DND-41 (cell line): Measurements from ENCODE around the gene C14orf180.

Source experiments
- ATAC-seq: fragments of 200-7000 bp; cut with Tn5 transposase; 3 replicates; pipeline ENCODE4 v1.9.1; 2021; ENCODE audit warnings: low read depth; ENCODE audit not compliant: insufficient read depth
- DNase-seq: peaks from one replicate; pipeline ENCODE4 v3.0.0-alpha.2; 2020
- H2AFZ ChIP-seq: 2 replicates; pipeline ENCODE4 v1.6.0; 2012; ENCODE audit warnings: low read depth, low read length
- H3K27ac ChIP-seq: 2 replicates; pipeline ENCODE4 v1.5.1; 2012; ENCODE audit warnings: low read length, inconsistent platforms
- H3K27me3 ChIP-seq: fragments of 200-600 bp; sonication (generic); 2 replicates; pipeline ENCODE4 v1.6.0; 2012; ENCODE audit warnings: low read length, mild to moderate bottlenecking, inconsistent platforms; ENCODE audit not compliant: insufficient read depth, poor library complexity
- H3K36me3 ChIP-seq: 2 replicates; pipeline ENCODE4 v1.5.1; 2012; ENCODE audit warnings: low read length, inconsistent platforms; ENCODE audit not compliant: insufficient read depth
- H3K4me1 ChIP-seq: 2 replicates; pipeline ENCODE4 v1.5.1; 2012; ENCODE audit warnings: mild to moderate bottlenecking, low read length; ENCODE audit not compliant: insufficient read depth
- H3K4me2 ChIP-seq: 2 replicates; pipeline ENCODE4 v1.6.0; 2012; ENCODE audit warnings: mild to moderate bottlenecking, moderate library complexity, low read length, inconsistent platforms; ENCODE audit not compliant: insufficient read depth
- H3K4me3 ChIP-seq, 2 experiments: fragments of 200-600 bp in 1 of 2; shearing (Covaris generic) in 1 of 2; 2 replicates each; pipeline ENCODE4 v1.5.1; 2012 to 2016; ENCODE audit warnings: inconsistent platforms in 2 of 2, low read length in 2 of 2, mild to moderate bottlenecking in 2 of 2, low read depth in 1 of 2, moderate library complexity in 1 of 2
- H3K79me2 ChIP-seq: 2 replicates; pipeline ENCODE4 v1.6.0; 2012; ENCODE audit warnings: low read length, inconsistent platforms; ENCODE audit not compliant: insufficient read depth
- H3K9ac ChIP-seq: 2 replicates; pipeline ENCODE4 v1.6.0; 2012; ENCODE audit warnings: low read depth, mild to moderate bottlenecking, inconsistent platforms, low read length, moderate library complexity
- H3K9me3 ChIP-seq: 2 replicates; pipeline ENCODE4 v1.5.1; 2012; ENCODE audit warnings: low read length, moderate library complexity, mild to moderate bottlenecking, inconsistent platforms; ENCODE audit not compliant: insufficient read depth, severe bottlenecking
- H4K20me1 ChIP-seq: 2 replicates; pipeline ENCODE4 v1.6.0; 2012; ENCODE audit warnings: low read length; ENCODE audit not compliant: insufficient read depth
- CTCF ChIP-seq: IDR thresholded peaks from 2 replicates; pipeline ENCODE4 v1.5.1; 2012; ENCODE audit warnings: borderline replicate concordance, low read length, moderate library complexity, mild to moderate bottlenecking; ENCODE audit not compliant: poor library complexity, severe bottlenecking; ENCODE audit errors: extremely low read depth
- EZH2 ChIP-seq: IDR thresholded peaks from 3 replicates; pipeline ENCODE4 v1.6.1; 2012; ENCODE audit warnings: borderline replicate concordance, low read depth, mild to moderate bottlenecking, moderate library complexity, low read length, inconsistent platforms; ENCODE audit not compliant: severe bottlenecking

Gene C14orf180

GRCh38 chr14:104586832-104587620 is 7.5 kb downstream of the C14orf180 start:
- Histone ChIP-seq H3K4me3 (no peak overlapping the region), H3K27me3 (no peaks in the 10 kb centered on the region), H2AFZ (no peak overlapping the region), H3K9me3 (no peaks in the 10 kb centered on the region), H3K79me2 (no peaks in the 10 kb centered on the region), H3K4me2 (no peak overlapping the region), H4K20me1 (peaks cover 2% of the 10 kb centered on the region; the same call in 1 of the 2 replicates), H3K4me1 (no peaks in the 10 kb centered on the region), H3K27ac (no peak overlapping the region), H3K9ac (no peak overlapping the region), H3K36me3 (no peaks in the 10 kb centered on the region)
- no peak for TF ChIP-seq CTCF
- no peak for TF ChIP-seq EZH2
- DNase-seq (no peak), ATAC-seq (no peak)

GRCh38 chr14:104587641-104588040 is 8.1 kb downstream of the C14orf180 start:
- no peak for DNase-seq
- no peak for TF ChIP-seq CTCF
- no peak for TF ChIP-seq EZH2
- Histone ChIP-seq H3K4me1 (no peaks in the 10 kb centered on the region), H3K27me3 (no peaks in the 10 kb centered on the region), H2AFZ (no peak overlapping the region), H3K4me3 (no peak overlapping the region), H3K9me3 (no peaks in the 10 kb centered on the region), H3K36me3 (no peaks in the 10 kb centered on the region), H4K20me1 (peaks cover 2% of the 10 kb centered on the region; the same call in 1 of the 2 replicates), H3K4me2 (no peak overlapping the region), H3K27ac (no peak overlapping the region), H3K9ac (no peak overlapping the region), H3K79me2 (no peaks in the 10 kb centered on the region)
- no peak for ATAC-seq

GRCh38 chr14:104588066-104588857 is 8.7 kb downstream of the C14orf180 start:
- H3K9ac ChIP-seq = no peak overlapping the region

More at GRCh38 chr14:104588066-104588857, 8.7 kb downstream of the C14orf180 start:
- Histone ChIP-seq H3K4me3 (no peak overlapping the region), H3K27me3 (no peaks in the 10 kb centered on the region), H2AFZ (no peak overlapping the region), H4K20me1 (peaks cover 2% of the 10 kb centered on the region; the same call in 1 of the 2 replicates), H3K4me1 (no peaks in the 10 kb centered on the region), H3K4me2 (no peak overlapping the region), H3K79me2 (no peaks in the 10 kb centered on the region), H3K36me3 (no peaks in the 10 kb centered on the region), H3K9me3 (no peaks in the 10 kb centered on the region), H3K27ac (no peak overlapping the region)
- TF ChIP-seq EZH2 = no peak
- no peak for TF ChIP-seq CTCF
- no peak for ATAC-seq
- no peak for DNase-seq
